GM23338 (cell line): ENCODE data around the gene ANKFN1. TPM values are rescaled to one million over a fixed set of nuclear protein-coding genes. Genes with fewer than 3 reads are reported as not detected.

Experiments used
- ATAC-seq: fragments of 200-7000 bp; cut with Tn5 transposase; 3 replicates; pipeline ENCODE4 v1.9.1; 2020
- DNase-seq: peaks from one replicate; pipeline ENCODE4 v3.0.0-alpha.2; 2015; ENCODE audit warnings: low spot score
- H2AFZ ChIP-seq: fragments of 200-600 bp; sonication (generic); 2 replicates; pipeline ENCODE4 v1.8.0; 2016; ENCODE audit warnings: antibody characterized with exemption, mild to moderate bottlenecking, moderate library complexity
- H3F3A ChIP-seq: fragments of 200-600 bp; sonication (generic); replicated peaks from 2 replicates; pipeline ENCODE4 v1.8.0; 2017; ENCODE audit warnings: antibody characterized with exemption, mixed run types, low read depth
- H3K27ac ChIP-seq: fragments of 200-600 bp; sonication (generic); 2 replicates; pipeline ENCODE4 v1.6.1; 2016; ENCODE audit warnings: low read depth
- H3K27me3 ChIP-seq: fragments of 200-600 bp; sonication (generic); 2 replicates; pipeline ENCODE4 v1.8.0; 2016; ENCODE audit warnings: mild to moderate bottlenecking, mixed run types, moderate library complexity; ENCODE audit not compliant: insufficient read depth
- H3K36me3 ChIP-seq: fragments of 200-600 bp; sonication (generic); 2 replicates; pipeline ENCODE4 v1.8.0; 2016; ENCODE audit warnings: mild to moderate bottlenecking; ENCODE audit not compliant: insufficient read depth
- H3K4me1 ChIP-seq: fragments of 200-600 bp; sonication (generic); 2 replicates; pipeline ENCODE4 v1.8.0; 2016; ENCODE audit warnings: mild to moderate bottlenecking, moderate library complexity; ENCODE audit not compliant: insufficient read depth
- H3K4me2 ChIP-seq: fragments of 200-600 bp; sonication (generic); 2 replicates; pipeline ENCODE4 v1.7.1; 2017; ENCODE audit warnings: mixed run types
- H3K4me3 ChIP-seq: fragments of 200-600 bp; sonication (generic); 2 replicates; pipeline ENCODE4 v1.6.1; 2016; ENCODE audit warnings: mixed run types
- H3K79me2 ChIP-seq: fragments of 200-600 bp; sonication (generic); replicated peaks from 2 replicates; pipeline ENCODE4 v1.8.0; 2017; ENCODE audit warnings: mild to moderate bottlenecking; ENCODE audit not compliant: insufficient read depth
- H3K9me2 ChIP-seq: fragments of 200-600 bp; sonication (generic); 2 replicates; pipeline ENCODE4 v1.8.0; 2017; ENCODE audit not compliant: insufficient read depth
- H4K20me1 ChIP-seq: fragments of 200-600 bp; sonication (generic); replicated peaks from 2 replicates; pipeline ENCODE4 v1.8.0; 2017; ENCODE audit warnings: mild to moderate bottlenecking; ENCODE audit not compliant: insufficient read depth
- H3K27ac Mint-ChIP-seq: 2 replicates; pipeline ENCODE4 v1.8.0; 2020; ENCODE audit warnings: inconsistent platforms, mild to moderate bottlenecking, moderate library complexity, mixed read lengths
- H3K27me3 Mint-ChIP-seq: 3 replicates; pipeline ENCODE4 v1.8.0; 2022; ENCODE audit warnings: low read depth, mild to moderate bottlenecking, moderate library complexity, mixed read lengths, inconsistent platforms; ENCODE audit not compliant: insufficient read depth, poor library complexity
- H3K36me3 Mint-ChIP-seq: 3 replicates; pipeline ENCODE4 v1.8.0; 2021; ENCODE audit warnings: low read depth, mild to moderate bottlenecking, inconsistent platforms, moderate library complexity, mixed read lengths
- H3K4me1 Mint-ChIP-seq: 3 replicates; pipeline ENCODE4 v1.8.0; 2020; ENCODE audit warnings: mild to moderate bottlenecking, inconsistent platforms, mixed read lengths
- H3K4me3 Mint-ChIP-seq: 3 replicates; pipeline ENCODE4 v1.8.0; 2021; ENCODE audit warnings: moderate library complexity, mild to moderate bottlenecking, inconsistent platforms, mixed read lengths
- H3K9me3 Mint-ChIP-seq: 3 replicates; pipeline ENCODE4 v1.8.0; 2020; ENCODE audit warnings: moderate library complexity, mild to moderate bottlenecking, inconsistent platforms, mixed read lengths
- EZH2 ChIP-seq: fragments of 200-600 bp; sonication (generic); IDR thresholded peaks from one replicate; pipeline ENCODE4 v1.8.0; 2017; ENCODE audit warnings: antibody characterized with exemption, mild to moderate bottlenecking, low read depth; ENCODE audit not compliant: unreplicated experiment
- JUNB ChIP-seq: IDR thresholded peaks from one replicate; pipeline ENCODE4 v1.6.1; 2016; ENCODE audit warnings: antibody characterized with exemption; ENCODE audit not compliant: unreplicated experiment
- NANOG ChIP-seq: IDR thresholded peaks from 2 replicates; pipeline ENCODE4 v1.6.1; 2016; ENCODE audit warnings: antibody characterized with exemption, borderline replicate concordance
- REST ChIP-seq: IDR thresholded peaks from one replicate; pipeline ENCODE4 v1.6.1; 2018; ENCODE audit warnings: antibody characterized with exemption; ENCODE audit not compliant: unreplicated experiment
- STAT1 ChIP-seq: IDR thresholded peaks from one replicate; pipeline ENCODE4 v1.6.1; 2016; ENCODE audit warnings: antibody characterized with exemption; ENCODE audit not compliant: unreplicated experiment
- ZNF114 ChIP-seq: fragments of 250-450 bp; sonication (Bioruptor Pico); IDR thresholded peaks from 2 replicates; pipeline ENCODE4 v1.5.0; 2020; ENCODE audit warnings: mild to moderate bottlenecking, moderate library complexity
- ZNF331 ChIP-seq: fragments of 250-450 bp; sonication (Bioruptor Pico); IDR thresholded peaks from 2 replicates; pipeline ENCODE4 v1.5.0; 2020; ENCODE audit warnings: low read depth, mild to moderate bottlenecking, moderate library complexity
- polyA plus RNA-seq: library from polyadenylated mRNA; unstranded; fragments of >200 nt; fragmentation: Nextera tagmentation; extraction: Ambion mirVana; gene quantifications from 2 replicates; pipeline ENCODE4 v1.2.1, GENCODE V29; 2016
- total RNA-seq: library from RNA; depleted of rRNA; stranded (reverse); fragments of >200 nt; shearing (Covaris generic); gene quantifications from 2 replicates; pipeline ENCODE4 v1.2.3, GENCODE V29; 2014
- TF ChIP-seq, protein P1 (sequence below), 2 experiments: fragments of 200-600 bp in 1 of 2; sonication (generic) in 1 of 2; conservative IDR thresholded peaks; 2 replicates each; pipeline versions ENCODE4 v1.5.1 to v1.6.1; 2016 to 2017; ENCODE audit warnings: antibody characterized with exemption in 2 of 2, low read depth in 2 of 2, mild to moderate bottlenecking in 2 of 2, moderate library complexity in 1 of 2
- TF ChIP-seq, protein P2 (sequence below): IDR thresholded peaks from 2 replicates; pipeline ENCODE4 v1.6.1; 2016; ENCODE audit warnings: antibody characterized with exemption

ANKFN1 gene
- total and polyA plus RNA-seq, 2 experiments from 2014 or later, result not detected

DNA sequence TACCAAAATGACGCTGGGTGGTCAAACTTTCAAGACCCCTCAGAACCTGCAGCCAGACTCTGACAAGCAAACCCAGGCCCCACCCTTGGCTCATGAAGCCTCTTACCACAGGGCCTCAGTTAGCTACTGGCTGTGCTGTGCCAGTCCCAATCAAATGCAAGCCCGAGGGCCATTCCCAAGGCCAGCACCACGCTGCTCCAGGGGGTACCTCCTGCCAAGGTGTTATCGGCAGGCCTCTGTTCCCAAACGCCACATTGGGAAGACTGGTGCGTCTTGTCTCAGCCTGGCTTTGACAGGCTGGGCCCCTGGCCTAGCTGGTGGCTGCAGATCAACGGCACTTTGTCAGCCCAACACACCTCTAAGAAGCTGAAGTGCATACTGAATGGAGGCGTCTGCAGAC, 404.4 kb downstream of the ANKFN1 start:
- Histone ChIP-seq H3K36me3 (no peaks in the 10 kb centered on the region), H2AFZ (no peak overlapping the region), H3K4me1 (no peaks in the 10 kb centered on the region), H3K27ac (no peak overlapping the region), H3K4me2 (no peak overlapping the region), H3K9me2 (no peaks in the 10 kb centered on the region; the same call in 1 of the 2 replicates), H3K79me2 (no peaks in the 10 kb centered on the region), H3F3A (no peaks in the 10 kb centered on the region), H3K4me3 (no peak overlapping the region), H3K27me3 (no peaks in the 10 kb centered on the region), H4K20me1 (no peaks in the 10 kb centered on the region)
- H3K9me3 Mint-ChIP-seq, result no peaks in the 10 kb centered on the region; the same call in 2 of the 3 replicates
- H3K4me1 Mint-ChIP-seq, result no peaks in the 10 kb centered on the region
- H3K4me3 Mint-ChIP-seq, result no peak overlapping the region
- H3K27ac Mint-ChIP-seq, result no peak overlapping the region
- TF ChIP-seq, protein P1, sequence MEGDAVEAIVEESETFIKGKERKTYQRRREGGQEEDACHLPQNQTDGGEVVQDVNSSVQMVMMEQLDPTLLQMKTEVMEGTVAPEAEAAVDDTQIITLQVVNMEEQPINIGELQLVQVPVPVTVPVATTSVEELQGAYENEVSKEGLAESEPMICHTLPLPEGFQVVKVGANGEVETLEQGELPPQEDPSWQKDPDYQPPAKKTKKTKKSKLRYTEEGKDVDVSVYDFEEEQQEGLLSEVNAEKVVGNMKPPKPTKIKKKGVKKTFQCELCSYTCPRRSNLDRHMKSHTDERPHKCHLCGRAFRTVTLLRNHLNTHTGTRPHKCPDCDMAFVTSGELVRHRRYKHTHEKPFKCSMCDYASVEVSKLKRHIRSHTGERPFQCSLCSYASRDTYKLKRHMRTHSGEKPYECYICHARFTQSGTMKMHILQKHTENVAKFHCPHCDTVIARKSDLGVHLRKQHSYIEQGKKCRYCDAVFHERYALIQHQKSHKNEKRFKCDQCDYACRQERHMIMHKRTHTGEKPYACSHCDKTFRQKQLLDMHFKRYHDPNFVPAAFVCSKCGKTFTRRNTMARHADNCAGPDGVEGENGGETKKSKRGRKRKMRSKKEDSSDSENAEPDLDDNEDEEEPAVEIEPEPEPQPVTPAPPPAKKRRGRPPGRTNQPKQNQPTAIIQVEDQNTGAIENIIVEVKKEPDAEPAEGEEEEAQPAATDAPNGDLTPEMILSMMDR (conservative IDR thresholded peaks at IDR 0.05; ENCODE audit: low read depth in 2 of 2), result no peak
- TF ChIP-seq STAT1, result no peak
- no peak for TF ChIP-seq NANOG
- TF ChIP-seq EZH2, result no peak
- no peak for TF ChIP-seq REST
- TF ChIP-seq JUNB, result no peak
- no peak; the same call in 2 of the 3 replicates for ATAC-seq
- no peak for DNase-seq
- no peaks in the 10 kb centered on the region for H3K36me3 Mint-ChIP-seq
- no peaks in the 10 kb centered on the region for H3K27me3 Mint-ChIP-seq

- Histone ChIP-seq H3K79me2 (no peaks in the 10 kb centered on the region), H2AFZ (no peak overlapping the region; the same call in 1 of the 2 replicates), H3K27ac (no peak overlapping the region), H3F3A (no peaks in the 10 kb centered on the region), H3K4me2 (no peak overlapping the region), H3K36me3 (no peaks in the 10 kb centered on the region), H3K9me2 (no peaks in the 10 kb centered on the region; the same call in 1 of the 2 replicates), H3K4me1 (no peaks in the 10 kb centered on the region), H3K4me3 (no peak overlapping the region), H3K27me3 (no peaks in the 10 kb centered on the region), H4K20me1 (no peaks in the 10 kb centered on the region)
- H3K27ac Mint-ChIP-seq, result no peak overlapping the region
- H3K4me3 Mint-ChIP-seq, result no peak overlapping the region
- H3K36me3 Mint-ChIP-seq, result no peaks in the 10 kb centered on the region
- DNase-seq (no peak), ATAC-seq (no peak)
- no peaks in the 10 kb centered on the region for H3K4me1 Mint-ChIP-seq
- no peaks in the 10 kb centered on the region; the same call in 2 of the 3 replicates for H3K9me3 Mint-ChIP-seq
- H3K27me3 Mint-ChIP-seq, result no peaks in the 10 kb centered on the region
- TF ChIP-seq EZH2 (no peak), ZNF331 (CRISPR knock-in tag) (no peak), ZNF114 (CRISPR knock-in tag) (no peak), REST (no peak), STAT1 (no peak)
- TF ChIP-seq, protein P2, sequence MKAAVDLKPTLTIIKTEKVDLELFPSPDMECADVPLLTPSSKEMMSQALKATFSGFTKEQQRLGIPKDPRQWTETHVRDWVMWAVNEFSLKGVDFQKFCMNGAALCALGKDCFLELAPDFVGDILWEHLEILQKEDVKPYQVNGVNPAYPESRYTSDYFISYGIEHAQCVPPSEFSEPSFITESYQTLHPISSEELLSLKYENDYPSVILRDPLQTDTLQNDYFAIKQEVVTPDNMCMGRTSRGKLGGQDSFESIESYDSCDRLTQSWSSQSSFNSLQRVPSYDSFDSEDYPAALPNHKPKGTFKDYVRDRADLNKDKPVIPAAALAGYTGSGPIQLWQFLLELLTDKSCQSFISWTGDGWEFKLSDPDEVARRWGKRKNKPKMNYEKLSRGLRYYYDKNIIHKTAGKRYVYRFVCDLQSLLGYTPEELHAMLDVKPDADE, result no peak
- TF ChIP-seq, protein P1 (conservative IDR thresholded peaks at IDR 0.05; ENCODE audit: low read depth in 2 of 2), result no peak
Measured at GRCh38 chr17:56558088-56558487, 404.8 kb downstream of the ANKFN1 start.
